Mucosa of rectum (tissue), 2 donors: ENCODE measurements around the gene ACTR1A.

Source experiments
- H3K27ac ChIP-seq, 2 donors: one replicate each; pipeline ENCODE4 v1.7.0; 2013; ENCODE audit warnings: inconsistent platforms in 2 of 2, low read depth in 2 of 2, low read length in 2 of 2
- H3K27me3 ChIP-seq, 2 donors: one replicate each; pipeline ENCODE4 v1.7.0; 2013; ENCODE audit warnings: low read length in 2 of 2; ENCODE audit not compliant: control insufficient read depth in 2 of 2, insufficient read depth in 2 of 2
- H3K36me3 ChIP-seq, 2 donors: one replicate each; pipeline ENCODE4 v1.7.0; 2013; ENCODE audit warnings: low read length in 2 of 2; ENCODE audit not compliant: control insufficient read depth in 2 of 2, insufficient read depth in 2 of 2
- H3K4me1 ChIP-seq, 2 donors: one replicate each; pipeline ENCODE4 v1.7.0; 2013; ENCODE audit warnings: low read length in 2 of 2, mild to moderate bottlenecking in 1 of 2; ENCODE audit not compliant: control insufficient read depth in 2 of 2, insufficient read depth in 2 of 2
- H3K4me3 ChIP-seq, 2 donors: one replicate each; pipeline ENCODE4 v1.7.0; 2013; ENCODE audit warnings: low read length in 2 of 2
- H3K9ac ChIP-seq, 2 donors: one replicate each; pipeline ENCODE4 v1.7.0; 2013; ENCODE audit warnings: low read length in 2 of 2, low read depth in 1 of 2, mild to moderate bottlenecking in 1 of 2
- H3K9me3 ChIP-seq, 2 donors: one replicate each; pipeline ENCODE4 v1.7.0; 2013; ENCODE audit warnings: low read length in 2 of 2; ENCODE audit not compliant: control insufficient read depth in 2 of 2
- donor health status: healthy.
- donor health status: Normal muscosa, but diverticular disease.

The ACTR1A gene

DNA sequence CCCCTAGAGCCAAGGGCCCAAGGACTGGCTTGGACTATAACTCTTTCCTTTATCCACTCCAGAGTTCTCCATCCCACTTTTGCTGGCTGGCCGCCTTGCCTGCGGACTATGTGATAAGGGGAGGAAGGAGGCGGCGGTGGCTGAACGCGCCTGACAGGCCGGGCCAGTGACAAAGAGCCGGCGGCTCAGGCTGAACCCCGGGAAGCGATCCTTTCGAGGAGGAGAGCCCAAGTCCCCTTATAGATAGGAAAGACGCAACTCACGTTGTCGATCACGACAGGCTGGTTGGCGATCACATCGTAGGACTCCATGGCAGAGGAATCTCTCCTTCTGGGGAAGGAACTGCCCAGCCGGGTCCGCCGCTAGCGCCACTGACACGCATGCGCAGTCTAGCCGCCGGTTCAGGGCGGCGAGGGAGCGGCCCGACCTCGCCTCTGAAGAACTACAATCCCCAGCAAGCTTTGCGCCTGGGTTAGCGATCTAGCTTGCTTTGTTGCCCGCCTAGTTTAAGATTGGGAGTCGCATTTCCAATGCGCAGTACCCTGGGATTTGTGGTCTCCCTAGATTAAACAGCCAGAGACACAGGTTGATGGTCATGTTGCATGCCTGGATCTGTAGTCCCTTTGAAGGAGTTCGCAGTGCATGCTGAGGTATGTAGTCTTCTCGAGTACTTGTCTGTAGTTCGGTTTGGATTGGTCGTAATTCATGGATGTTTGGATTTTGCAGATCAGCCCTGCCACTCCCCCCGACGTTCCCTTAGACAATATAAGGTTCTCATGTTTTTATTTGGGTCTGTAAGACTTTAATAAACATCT is at the start of gene ACTR1A:
ACTR1A (minus strand) TSS at position 376 of the 815 bp plus-strand sequence; CDS start at position 311, 65 bp downstream.
- H3K9ac ChIP-seq, result peak within 1 kb of the TSS; percentile 90 to 97
- H3K27ac ChIP-seq, result peak within 1 kb of the TSS; percentile 86 to 95
- no peaks in the 10 kb centered on the region for H3K36me3 ChIP-seq
- H3K4me3 ChIP-seq, result peak within 1 kb of the TSS; percentile 96 to 97
- H3K27me3 ChIP-seq, result no peaks in the 10 kb centered on the region
- H3K9me3 ChIP-seq, result no peaks in the 10 kb centered on the region
- H3K4me1 ChIP-seq, result peaks cover 16 to 30% of the 10 kb centered on the region in 2 donors

DNA sequence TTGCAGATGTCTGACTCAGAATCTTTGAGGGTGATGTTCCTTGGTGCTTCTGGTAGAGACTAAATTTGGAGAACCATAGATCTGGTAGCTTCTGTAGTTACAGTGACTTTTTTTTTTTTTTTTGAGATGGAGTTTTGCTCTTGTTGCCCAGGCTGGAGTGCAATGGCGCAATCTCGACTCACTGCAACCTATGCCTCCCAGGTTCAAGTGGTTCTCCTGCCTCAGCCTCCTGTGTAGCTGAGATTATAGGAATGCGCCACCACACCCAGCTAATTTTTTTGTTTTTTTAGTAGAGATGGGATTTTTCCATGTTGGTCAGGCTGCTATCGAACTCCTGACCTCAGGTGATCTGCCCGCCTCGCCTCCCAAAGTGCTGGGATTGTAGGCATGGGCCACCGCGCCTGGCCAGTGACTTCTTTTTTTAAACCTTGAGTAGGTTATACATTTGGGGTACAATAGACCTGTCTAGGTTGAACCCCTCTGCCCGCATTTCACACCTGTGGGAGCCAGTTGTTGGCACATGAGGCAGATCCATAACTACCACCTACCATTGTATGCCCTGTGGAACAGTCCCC is 48.2 kb upstream of the ACTR1A start:
- Histone ChIP-seq H3K4me3 (no peak overlapping the region), H3K27me3 (no peaks in the 10 kb centered on the region), H3K27ac (no peak overlapping the region), H3K4me1 (no peaks in the 10 kb centered on the region), H3K9me3 (no peaks in the 10 kb centered on the region), H3K9ac (no peak overlapping the region), H3K36me3 (peaks cover 4 to 7% of the 10 kb centered on the region in 2 donors)

GRCh38 chr10:102549549-102549948 is 47.0 kb upstream of the ACTR1A start:
- H3K4me1 ChIP-seq, result no peaks in the 10 kb centered on the region
- peaks cover 4 to 7% of the 10 kb centered on the region in 2 donors for H3K36me3 ChIP-seq
- H3K9me3 ChIP-seq, result no peaks in the 10 kb centered on the region
- no peak overlapping the region for H3K4me3 ChIP-seq
- H3K9ac ChIP-seq, result no peak overlapping the region
- H3K27me3 ChIP-seq, result no peaks in the 10 kb centered on the region
- no peak overlapping the region for H3K27ac ChIP-seq

DNA sequence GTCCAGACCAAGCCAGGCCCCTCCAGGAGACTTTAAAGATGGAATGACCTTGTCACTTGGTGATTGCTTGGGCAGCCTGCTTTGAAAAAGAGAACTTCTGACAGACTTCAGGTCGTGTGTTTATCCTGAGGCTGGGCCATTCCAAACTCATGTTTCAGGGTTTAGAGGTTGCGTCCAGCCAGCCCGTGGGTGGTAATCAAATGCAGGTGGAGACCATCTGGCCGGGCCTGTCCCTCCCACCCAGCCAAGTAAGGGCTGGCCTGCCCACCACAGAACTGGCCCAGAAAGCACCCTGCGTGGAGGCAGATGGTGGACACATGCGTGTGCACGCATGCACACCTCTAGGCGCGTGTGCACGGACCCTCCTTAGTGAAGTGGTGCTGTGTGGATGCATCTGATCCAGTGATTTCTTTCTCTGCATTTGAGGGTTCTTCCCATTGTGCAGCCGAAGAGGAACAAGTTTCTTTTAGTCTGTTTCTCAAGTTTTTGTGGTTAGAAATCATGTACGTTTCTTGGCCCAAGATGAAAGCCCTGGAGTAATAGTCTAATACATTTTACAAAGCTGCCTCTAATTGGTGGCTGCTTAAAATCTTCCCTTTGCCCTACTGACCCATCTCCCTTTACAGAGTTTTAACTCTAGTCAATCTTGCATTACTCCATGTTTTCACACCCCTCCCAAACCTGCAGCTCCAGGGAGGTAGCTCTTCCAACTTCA is 44.3 kb upstream of the ACTR1A start:
- Histone ChIP-seq H3K36me3 (peaks cover 4 to 7% of the 10 kb centered on the region in 2 donors), H3K9ac (no peak overlapping the region), H3K4me1 (no peaks in the 10 kb centered on the region), H3K4me3 (no peak overlapping the region), H3K27ac (no peak overlapping the region), H3K9me3 (no peaks in the 10 kb centered on the region), H3K27me3 (no peaks in the 10 kb centered on the region)

DNA sequence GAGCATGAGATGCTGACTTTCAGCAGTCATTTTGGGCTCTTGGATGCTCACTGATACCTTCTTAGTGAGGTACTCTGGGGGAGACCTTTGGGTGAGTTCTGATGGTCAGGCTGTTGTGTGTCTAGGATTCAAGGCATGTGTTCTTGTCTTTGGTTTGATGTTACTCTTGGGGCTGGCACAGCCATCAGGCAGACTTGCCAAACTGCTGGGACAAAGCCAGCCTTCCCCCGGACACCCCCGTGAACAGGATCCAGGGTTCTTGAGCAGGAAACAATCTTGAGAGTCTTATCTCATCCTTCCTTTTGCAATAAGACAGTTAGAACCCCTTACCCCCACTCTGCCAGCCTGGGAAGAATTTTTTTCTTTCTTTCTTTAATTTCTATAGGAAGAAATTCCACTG is 43.5 kb upstream of the ACTR1A start:
- no peaks in the 10 kb centered on the region for H3K27me3 ChIP-seq
- no peaks in the 10 kb centered on the region for H3K9me3 ChIP-seq
- no peaks in the 10 kb centered on the region for H3K4me1 ChIP-seq
- H3K4me3 ChIP-seq, result no peak overlapping the region
- no peak overlapping the region for H3K27ac ChIP-seq
- peaks cover 4 to 7% of the 10 kb centered on the region in 2 donors for H3K36me3 ChIP-seq
- no peak overlapping the region for H3K9ac ChIP-seq

DNA sequence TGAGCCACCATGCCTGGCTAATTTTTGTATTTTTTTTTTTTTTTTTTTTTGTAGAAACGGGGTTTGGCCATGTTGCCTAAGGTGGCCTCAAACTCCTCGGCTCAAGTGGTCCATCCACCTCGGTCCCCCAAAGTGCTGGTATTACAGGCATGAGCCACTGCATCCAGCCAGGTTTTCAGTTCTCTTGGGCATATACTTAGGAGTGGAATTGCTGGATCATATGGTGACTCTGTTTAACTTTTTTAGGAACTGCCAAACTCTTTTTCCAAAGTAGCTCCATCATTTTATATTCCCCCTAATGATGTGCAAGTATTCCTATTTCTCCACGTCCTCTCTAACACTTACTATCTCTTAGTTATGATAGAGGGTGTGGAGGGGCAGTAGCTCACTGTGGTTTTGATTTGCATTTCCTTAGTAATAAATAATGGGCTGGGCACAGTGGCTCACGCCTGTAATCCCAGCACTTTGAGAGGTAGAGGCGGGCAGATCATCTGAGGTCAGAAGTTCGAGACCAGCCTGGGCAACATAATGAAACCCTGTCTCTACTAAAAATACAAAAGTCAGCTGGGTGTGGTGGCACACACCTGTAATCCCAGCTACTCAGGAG is 42.9 kb upstream of the ACTR1A start:
- H3K36me3 ChIP-seq, result peaks cover 4 to 6% of the 10 kb centered on the region in 2 donors
- H3K4me3 ChIP-seq, result no peak overlapping the region
- H3K4me1 ChIP-seq, result no peaks in the 10 kb centered on the region
- no peak overlapping the region for H3K27ac ChIP-seq
- H3K9me3 ChIP-seq, result no peaks in the 10 kb centered on the region
- H3K27me3 ChIP-seq, result no peaks in the 10 kb centered on the region
- no peak overlapping the region for H3K9ac ChIP-seq

DNA sequence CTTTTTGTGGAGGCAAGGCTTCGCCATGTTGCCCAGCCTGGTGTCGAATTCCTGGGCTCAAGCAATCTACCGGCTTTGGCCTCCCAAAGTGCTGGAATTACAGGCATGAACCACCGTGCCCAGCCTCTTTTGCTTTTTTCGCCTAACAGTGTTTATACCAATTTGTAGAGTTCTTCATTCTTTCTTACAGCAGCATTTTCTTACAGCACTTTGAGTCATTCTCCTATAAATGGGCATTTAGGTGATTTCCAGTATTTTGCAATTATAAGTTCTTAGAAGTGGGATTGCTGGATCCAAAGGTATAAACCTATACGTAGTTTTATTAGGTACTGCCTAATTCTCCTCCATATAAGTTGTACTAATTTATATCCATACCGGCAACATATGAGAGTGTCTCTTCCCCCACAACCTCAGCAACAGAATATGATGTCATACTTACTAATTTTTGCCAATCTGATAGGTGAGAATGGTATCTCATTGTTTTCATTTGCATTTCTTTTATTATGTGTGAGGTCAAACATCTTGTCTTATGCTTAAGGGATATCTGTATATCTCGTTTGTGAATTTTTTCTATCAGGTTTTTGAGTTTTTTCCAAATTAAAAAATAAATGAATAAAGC is 40.4 kb upstream of the ACTR1A start:
- no peaks in the 10 kb centered on the region for H3K4me1 ChIP-seq
- H3K4me3 ChIP-seq, result no peak overlapping the region
- H3K9ac ChIP-seq, result no peak overlapping the region
- no peaks in the 10 kb centered on the region for H3K36me3 ChIP-seq
- H3K9me3 ChIP-seq, result no peaks in the 10 kb centered on the region
- H3K27me3 ChIP-seq, result no peaks in the 10 kb centered on the region
- no peak overlapping the region for H3K27ac ChIP-seq

GRCh38 chr10:102540023-102540422 is 37.5 kb upstream of the ACTR1A start:
- H3K4me3 ChIP-seq, result no peak overlapping the region
- no peak overlapping the region for H3K27ac ChIP-seq
- no peaks in the 10 kb centered on the region for H3K36me3 ChIP-seq
- no peaks in the 10 kb centered on the region for H3K4me1 ChIP-seq
- H3K9ac ChIP-seq, result no peak overlapping the region
- H3K27me3 ChIP-seq, result no peaks in the 10 kb centered on the region
- no peaks in the 10 kb centered on the region for H3K9me3 ChIP-seq

DNA sequence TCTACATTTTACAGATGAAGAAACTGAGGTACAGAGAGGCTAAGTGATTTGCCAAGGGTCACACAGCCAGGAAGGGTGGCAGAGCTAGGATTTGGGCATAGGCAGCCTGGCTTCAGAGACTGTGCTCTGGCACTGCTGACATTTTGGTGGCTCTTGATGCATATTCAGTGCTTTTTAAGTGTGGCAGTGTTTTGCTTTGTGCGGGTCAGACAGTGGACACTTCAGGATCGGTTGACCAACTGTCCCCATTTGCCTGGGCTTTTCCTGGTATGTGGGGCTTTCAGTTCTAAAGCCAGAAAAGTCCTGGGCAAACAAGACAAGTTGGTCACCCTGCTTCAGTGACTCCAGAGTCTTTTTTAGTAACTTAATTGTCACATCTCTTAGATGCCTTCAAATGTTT is 36.3 kb upstream of the ACTR1A start:
- Histone ChIP-seq H3K27me3 (no peaks in the 10 kb centered on the region), H3K27ac (no peak overlapping the region), H3K9me3 (no peaks in the 10 kb centered on the region), H3K36me3 (no peaks in the 10 kb centered on the region), H3K4me1 (no peaks in the 10 kb centered on the region), H3K9ac (no peak overlapping the region), H3K4me3 (no peak overlapping the region)
